ENCODE data around the gene PRPF19. TPM values are rescaled to one million over a fixed set of nuclear protein-coding genes. Genes with fewer than 3 reads are reported as not detected.

Gene PRPF19
- total and polyA plus RNA-seq, 10 of the 15 experiments (the other 5 are each of a cell fraction or from before 2014, with no cell fraction given) = 8.7 to 170 (median 61.3) TPM

GRCh38 chr11:60841797-60842667, 64.4 kb downstream of the PRPF19 start, which contains the start of gene CCDC86 (continued):
- peak; percentile 78; the same call in 1 of the 2 replicates for TF ChIP-seq CBFB (IDR thresholded peaks at IDR 0.05; ENCODE audit: low read depth)
- peak; percentile 99 for TF ChIP-seq NBN (IDR thresholded peaks at IDR 0.05)
- TF ChIP-seq SMAD1 (IDR thresholded peaks at IDR 0.05; ENCODE audit: low read depth, partially characterized antibody) = no peak
- peak; percentile 99 for TF ChIP-seq MYC (IDR thresholded peaks at IDR 0.05; ENCODE audit: insufficient read depth, insufficient read length, insufficient replicate concordance, low read length, severe bottlenecking)
- peak; percentile 84 for TF ChIP-seq SIX5 (IDR thresholded peaks at IDR 0.05; ENCODE audit: low read depth, low read length, severe bottlenecking)
- TF ChIP-seq EZH2 (IDR thresholded peaks at IDR 0.05; ENCODE audit: borderline replicate concordance, control insufficient read depth, low read depth, low read length) = no peak
- peak; percentile 100 for TF ChIP-seq CREB1 (IDR thresholded peaks at IDR 0.05; ENCODE audit: low read depth)
- peak; percentile 91 for TF ChIP-seq HCFC1 (IDR thresholded peaks at IDR 0.05; ENCODE audit: low read length)
- no peak for TF ChIP-seq ESRRA (IDR thresholded peaks at IDR 0.05; ENCODE audit: low read length)
- TF ChIP-seq STAT3 (IDR thresholded peaks at IDR 0.05; ENCODE audit: low read depth, low read length) = no peak
- no peak for TF ChIP-seq E4F1 (IDR thresholded peaks at IDR 0.05; ENCODE audit: borderline replicate concordance, partially characterized antibody)
- no peak for TF ChIP-seq SMC3 (IDR thresholded peaks at IDR 0.05; ENCODE audit: borderline replicate concordance, low read length)
- TF ChIP-seq NFYA (IDR thresholded peaks at IDR 0.05; ENCODE audit: borderline replicate concordance, low read depth, low read length) = no peak
- TF ChIP-seq EGR1 (IDR thresholded peaks at IDR 0.05; ENCODE audit: borderline replicate concordance in 1 of 2, low read depth in 2 of 2, low read length in 2 of 2) = peak in 1 of 2 experiments; percentile 58; a peak in 2 of 3 replicates
- peak; percentile 100 for TF ChIP-seq MAX (IDR thresholded peaks at IDR 0.05; ENCODE audit: low read depth, low read length)
- peak; percentile 64 for TF ChIP-seq RUNX3 (IDR thresholded peaks at IDR 0.05; ENCODE audit: low read length)
- no peak for TF ChIP-seq HDAC2 (IDR thresholded peaks at IDR 0.05)
- TF ChIP-seq FOXK2 (IDR thresholded peaks at IDR 0.05) = peak; percentile 87
- 0 out of 2 replicates have a peak, but pooled peaks have one; percentile 33 for TF ChIP-seq BACH1 (IDR thresholded peaks at IDR 0.05; ENCODE audit: borderline replicate concordance)
- TF ChIP-seq ATF7 (IDR thresholded peaks at IDR 0.05; ENCODE audit: low read depth) = peak; percentile 95
- no peak for TF ChIP-seq PRDM15 (CRISPR knock-in tag; IDR thresholded peaks at IDR 0.05)

Data from GM12878 (cell line).